Measurements from ENCODE around the gene DENND4B.

DNA sequence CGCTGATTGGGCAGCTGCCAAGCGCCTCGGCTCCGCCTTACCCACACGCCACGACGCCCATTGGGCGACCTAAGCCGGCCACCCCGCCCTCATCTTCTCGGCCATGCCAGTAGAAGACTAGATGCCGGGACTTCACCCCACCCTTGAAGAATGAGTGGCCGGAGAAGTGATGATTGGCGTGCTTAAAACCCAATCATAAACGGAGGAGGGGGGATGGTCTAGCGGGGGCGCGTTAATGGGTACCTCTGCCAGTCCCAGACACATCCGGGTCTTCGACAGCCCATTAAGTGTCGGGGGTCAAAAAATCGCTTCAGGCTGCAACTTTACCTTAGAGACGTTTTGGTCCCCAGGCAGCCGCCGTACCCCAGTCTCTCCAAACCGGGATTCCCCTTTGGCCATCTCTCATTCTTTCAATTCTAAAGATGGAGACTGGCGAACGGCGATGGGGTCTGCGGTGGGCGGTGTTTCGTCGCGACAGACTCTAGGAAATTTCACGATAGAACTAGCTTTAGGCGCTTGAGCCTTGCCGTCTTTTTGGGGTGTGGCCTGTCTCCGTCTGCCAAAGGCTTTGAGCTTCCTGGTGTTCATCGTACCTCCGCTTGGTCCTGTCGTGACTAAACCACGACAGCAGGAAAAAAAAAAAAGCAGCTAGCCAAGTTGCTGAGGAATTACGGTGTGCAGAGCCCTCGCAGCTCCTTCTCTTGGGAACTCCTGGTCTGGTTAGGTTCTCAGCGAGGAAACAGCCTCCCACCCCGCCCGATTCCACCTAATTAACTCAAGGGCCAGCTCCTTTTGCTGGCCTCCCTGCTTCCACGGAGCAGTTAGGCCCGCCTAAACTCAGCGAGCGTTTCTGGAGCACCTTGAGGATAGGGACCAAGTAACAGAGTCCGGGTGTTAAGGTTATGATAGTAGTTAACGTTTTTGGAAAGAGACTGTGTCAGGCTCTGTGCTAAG, 23.3 kb downstream of the DENND4B start, which contains the start of gene GATAD2B:
- TF ChIP-seq, protein P1, sequence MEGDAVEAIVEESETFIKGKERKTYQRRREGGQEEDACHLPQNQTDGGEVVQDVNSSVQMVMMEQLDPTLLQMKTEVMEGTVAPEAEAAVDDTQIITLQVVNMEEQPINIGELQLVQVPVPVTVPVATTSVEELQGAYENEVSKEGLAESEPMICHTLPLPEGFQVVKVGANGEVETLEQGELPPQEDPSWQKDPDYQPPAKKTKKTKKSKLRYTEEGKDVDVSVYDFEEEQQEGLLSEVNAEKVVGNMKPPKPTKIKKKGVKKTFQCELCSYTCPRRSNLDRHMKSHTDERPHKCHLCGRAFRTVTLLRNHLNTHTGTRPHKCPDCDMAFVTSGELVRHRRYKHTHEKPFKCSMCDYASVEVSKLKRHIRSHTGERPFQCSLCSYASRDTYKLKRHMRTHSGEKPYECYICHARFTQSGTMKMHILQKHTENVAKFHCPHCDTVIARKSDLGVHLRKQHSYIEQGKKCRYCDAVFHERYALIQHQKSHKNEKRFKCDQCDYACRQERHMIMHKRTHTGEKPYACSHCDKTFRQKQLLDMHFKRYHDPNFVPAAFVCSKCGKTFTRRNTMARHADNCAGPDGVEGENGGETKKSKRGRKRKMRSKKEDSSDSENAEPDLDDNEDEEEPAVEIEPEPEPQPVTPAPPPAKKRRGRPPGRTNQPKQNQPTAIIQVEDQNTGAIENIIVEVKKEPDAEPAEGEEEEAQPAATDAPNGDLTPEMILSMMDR (IDR thresholded peaks at IDR 0.05) = no peak
- no peak for TF ChIP-seq POLR2A (IDR thresholded peaks at IDR 0.05)

Measured in lower leg skin (tissue), 3 donors.